ENCODE results near the gene ALDH4A1.

- no peak for TF ChIP-seq EP300 (IDR thresholded peaks at IDR 0.05; ENCODE audit: borderline replicate concordance)
- no peak for TF ChIP-seq EGR1 (IDR thresholded peaks at IDR 0.05)
- TF ChIP-seq TAF1 (IDR thresholded peaks at IDR 0.05; ENCODE audit: low read depth), result no peak
These were observed 26.6 kb upstream of the ALDH4A1 start for GRCh38 chr1:18928985-18929384.
